AG04450 (cell line): Measurements from ENCODE around the gene PKD1L1. TPM values are rescaled to one million over a fixed set of nuclear protein-coding genes. Genes with fewer than 3 reads are reported as not detected.

ENCODE experiments used
- CTCF ChIA-PET: fragments of 300-600, 350-600 bp; formaldehyde crosslinking; extraction: SDS; loops from one replicate; lab custom pipeline; 2022; ENCODE audit warnings: antibody characterized with exemption, inconsistent platforms; lab: Charles Lee
- POLR2A ChIA-PET: fragments of 350-600 bp; formaldehyde crosslinking; extraction: SDS; loops from one replicate; lab custom pipeline; 2021; ENCODE audit warnings: antibody characterized with exemption, inconsistent platforms; lab: Yijun Ruan, JAX
- DNase-seq: peaks from one replicate; pipeline ENCODE4 v3.0.0-alpha.2; 2011; ENCODE audit warnings: low read depth, low spot score
- H3K27ac ChIP-seq: one replicate; pipeline ENCODE4 v1.5.1; 2012; ENCODE audit warnings: low read depth, low read length, control low read depth
- H3K27me3 ChIP-seq: one replicate; pipeline ENCODE4 v1.6.0; 2012; ENCODE audit warnings: low read length; ENCODE audit not compliant: control insufficient read depth, insufficient read depth
- H3K4me3 ChIP-seq: 2 replicates; pipeline ENCODE4 v1.5.1; 2011; ENCODE audit warnings: mild to moderate bottlenecking, low read depth, low read length, control low read depth
- H3K9me3 ChIP-seq: 2 replicates; pipeline ENCODE4 v1.5.1; 2012; ENCODE audit warnings: low read length; ENCODE audit not compliant: control insufficient read depth, insufficient read depth
- CTCF ChIP-seq: IDR thresholded peaks from 2 replicates; pipeline ENCODE4 v1.5.1; 2011; ENCODE audit warnings: low read depth, low read length, control low read depth, inconsistent platforms
- polyA plus RNA-seq: library from polyadenylated mRNA; depleted of rRNA; stranded (reverse); fragments of >200 nt; gene quantifications from 2 replicates; pipeline ENCODE4 v1.2.3, GENCODE V29; 2011

Gene PKD1L1
- polyA plus RNA-seq, 1 experiment: 0.01 TPM

GRCh38 chr7:47782792-47783191 lies 165.5 kb downstream of the PKD1L1 start:
- CTCF ChIA-PET: interaction anchor here (1.3 to 1.6 kb wide), 2 partner anchors 14 to 19 kb away, joined by 3 to 5 read pairs; no protein-coding TSS in a partner anchor
- Histone ChIP-seq H3K4me3 (no peak overlapping the region), H3K27me3 (no peaks in the 10 kb centered on the region), H3K27ac (no peak overlapping the region), H3K9me3 (no peaks in the 10 kb centered on the region)
- DNase-seq: no peak
- POLR2A ChIA-PET: interaction anchor here (2.4 kb wide), 1 partner anchor 173 kb away, joined by 15 read pairs; no protein-coding TSS in a partner anchor
- TF ChIP-seq CTCF: no peak

- H3K4me3 ChIP-seq: no peak overlapping the region
- H3K9me3 ChIP-seq: no peaks in the 10 kb centered on the region
- H3K27ac ChIP-seq: no peak overlapping the region
- H3K27me3 ChIP-seq: no peaks in the 10 kb centered on the region
- TF ChIP-seq CTCF: no peak
- POLR2A ChIA-PET: no interaction called here
- DNase-seq: no peak
- CTCF ChIA-PET: no interaction called here
These were observed 166.2 kb downstream of the PKD1L1 start for GRCh38 chr7:47782022-47782421.

- Histone ChIP-seq H3K27ac (no peak overlapping the region), H3K27me3 (no peaks in the 10 kb centered on the region), H3K9me3 (no peaks in the 10 kb centered on the region), H3K4me3 (no peak overlapping the region)
- no peak for DNase-seq
- ChIA-PET CTCF (no interaction called here), POLR2A (no interaction called here)
- TF ChIP-seq CTCF: no peak
These were observed 167.7 kb downstream of the PKD1L1 start for GRCh38 chr7:47780555-47780954.

- Histone ChIP-seq H3K27me3 (no peaks in the 10 kb centered on the region), H3K27ac (no peak overlapping the region), H3K9me3 (no peaks in the 10 kb centered on the region), H3K4me3 (no peak overlapping the region)
- no peak for DNase-seq
- ChIA-PET CTCF (no interaction called here), POLR2A (no interaction called here)
- TF ChIP-seq CTCF: no peak
These were observed 168.9 kb downstream of the PKD1L1 start for GRCh38 chr7:47779341-47779771.

- no peak overlapping the region for H3K4me3 ChIP-seq
- H3K9me3 ChIP-seq: no peaks in the 10 kb centered on the region
- TF ChIP-seq CTCF: no peak
- ChIA-PET POLR2A (no interaction called here), CTCF (no interaction called here)
- DNase-seq: no peak
- H3K27me3 ChIP-seq: no peaks in the 10 kb centered on the region
- no peak overlapping the region for H3K27ac ChIP-seq
These were observed 170.1 kb downstream of the PKD1L1 start for GRCh38 chr7:47778153-47778661.
